Ecto neural progenitor cell (in vitro differentiated cells): Measurements from ENCODE around the gene CPN2.

ENCODE experiments used
- DNase-seq: peaks from one replicate; pipeline ENCODE4 v3.0.0-alpha.2; 2018; ENCODE audit warnings: low spot score

The CPN2 gene

DNA sequence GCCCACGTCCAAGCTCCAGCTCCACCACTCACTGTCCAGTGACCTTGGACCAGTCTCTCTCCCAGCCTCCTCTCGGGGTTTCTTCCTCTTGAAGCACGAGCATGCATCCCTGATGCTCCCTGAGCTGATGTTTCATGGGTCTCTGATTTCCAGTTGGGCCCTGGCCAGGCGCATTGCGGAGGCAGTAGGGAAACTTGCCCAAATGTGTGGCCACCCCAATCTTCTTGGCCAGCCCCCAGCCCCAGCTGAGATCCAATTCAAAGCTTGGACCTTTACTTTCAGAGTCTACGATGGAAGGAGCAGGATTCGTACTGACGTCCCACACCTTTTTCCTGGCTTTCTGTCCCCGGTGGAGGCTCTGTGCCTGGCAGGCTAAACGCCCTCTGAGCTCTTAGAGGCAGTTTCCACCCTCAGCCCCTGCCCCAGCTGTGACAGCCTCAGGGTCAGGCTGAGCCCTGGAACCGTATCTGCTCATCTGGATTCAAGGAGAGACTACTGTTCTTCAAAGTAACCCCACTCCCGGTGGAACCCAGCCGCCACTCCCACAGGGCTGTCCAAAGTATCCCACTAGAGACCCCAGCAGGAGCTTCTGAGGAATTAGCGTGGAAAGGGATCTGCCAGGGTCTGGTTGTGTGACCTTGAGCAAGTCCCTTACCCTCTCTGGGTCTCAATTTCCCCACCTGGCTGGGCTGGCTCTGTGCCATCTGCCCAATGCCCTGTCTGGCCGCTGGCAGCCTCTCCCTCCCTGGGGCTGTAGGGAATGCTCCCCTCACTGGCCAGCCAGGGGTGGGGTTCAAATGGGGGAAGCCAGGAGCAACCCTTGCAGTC, 37.4 kb downstream of the CPN2 start:
- DNase-seq = peak; percentile 55

DNA sequence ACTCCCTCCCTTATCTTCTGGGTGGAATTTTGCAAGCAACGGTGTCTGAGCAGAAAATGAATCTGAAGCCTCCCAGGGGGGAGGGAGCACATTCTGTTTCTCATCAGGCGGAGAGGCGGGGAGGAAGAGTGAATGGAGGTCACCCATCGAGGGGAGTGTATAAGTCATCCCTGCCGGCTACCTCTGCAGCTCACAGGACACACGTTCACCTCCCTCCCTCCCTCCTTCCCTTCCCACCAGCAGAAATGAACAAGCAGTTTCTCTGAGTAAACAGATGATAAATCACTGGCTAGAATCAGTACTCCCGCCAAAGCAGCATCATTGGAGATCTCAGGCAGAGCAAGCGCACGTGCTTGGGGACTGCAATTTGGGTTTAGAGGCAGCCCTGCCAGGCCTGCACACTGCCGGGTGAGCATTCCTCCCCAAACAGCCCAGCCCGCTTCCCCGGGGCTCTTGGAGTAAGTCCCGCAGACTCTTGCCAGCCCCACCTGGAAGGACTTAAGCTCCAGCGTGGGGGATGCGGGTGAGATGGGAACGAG, 38.3 kb downstream of the CPN2 start:
- DNase-seq = no peak

DNA sequence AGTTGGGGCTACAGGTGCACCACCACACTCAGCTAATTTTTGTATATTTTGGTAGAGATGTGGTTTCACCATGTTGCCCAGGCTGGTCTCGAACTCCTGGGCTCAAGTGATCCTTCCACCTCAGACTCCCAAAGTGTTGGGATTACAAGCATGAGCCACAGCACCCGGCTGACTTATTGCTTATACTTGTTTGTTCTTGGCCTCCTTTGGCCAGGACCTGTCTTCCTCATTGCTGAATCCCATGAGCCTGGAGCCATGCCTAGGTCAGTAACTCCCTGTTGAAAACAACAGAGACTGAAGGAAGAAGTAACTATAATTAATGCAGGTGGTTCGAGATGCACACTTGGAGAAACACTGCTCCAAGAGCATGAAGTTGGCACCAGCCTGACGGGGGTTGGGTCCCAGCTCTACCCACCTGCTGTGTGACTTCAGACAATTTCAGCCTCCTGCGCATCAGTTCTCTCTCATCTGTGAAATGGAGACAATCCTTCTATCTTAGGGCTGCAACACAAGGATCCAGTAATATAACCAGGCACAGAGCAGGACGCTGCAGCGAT, 38.9 kb downstream of the CPN2 start:
- no peak for DNase-seq

DNA sequence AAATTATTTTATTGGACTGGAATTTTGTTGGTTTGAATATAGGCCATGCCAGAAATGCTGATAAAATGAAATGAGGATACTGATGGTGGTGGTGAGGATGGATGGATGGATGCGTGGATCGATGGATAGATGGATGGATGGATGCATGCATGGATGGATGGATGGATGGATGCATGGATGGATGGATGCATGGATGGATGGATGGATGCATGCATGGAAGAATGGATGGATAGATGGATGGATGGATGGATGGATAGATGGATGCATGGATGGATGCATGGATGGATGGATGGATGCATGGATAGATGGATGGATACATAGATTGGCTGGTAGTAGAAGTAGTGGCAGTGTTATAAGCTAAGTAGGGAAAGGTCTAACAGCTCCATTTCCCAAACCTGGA, 40.1 kb downstream of the CPN2 start:
- DNase-seq = no peak

DNA sequence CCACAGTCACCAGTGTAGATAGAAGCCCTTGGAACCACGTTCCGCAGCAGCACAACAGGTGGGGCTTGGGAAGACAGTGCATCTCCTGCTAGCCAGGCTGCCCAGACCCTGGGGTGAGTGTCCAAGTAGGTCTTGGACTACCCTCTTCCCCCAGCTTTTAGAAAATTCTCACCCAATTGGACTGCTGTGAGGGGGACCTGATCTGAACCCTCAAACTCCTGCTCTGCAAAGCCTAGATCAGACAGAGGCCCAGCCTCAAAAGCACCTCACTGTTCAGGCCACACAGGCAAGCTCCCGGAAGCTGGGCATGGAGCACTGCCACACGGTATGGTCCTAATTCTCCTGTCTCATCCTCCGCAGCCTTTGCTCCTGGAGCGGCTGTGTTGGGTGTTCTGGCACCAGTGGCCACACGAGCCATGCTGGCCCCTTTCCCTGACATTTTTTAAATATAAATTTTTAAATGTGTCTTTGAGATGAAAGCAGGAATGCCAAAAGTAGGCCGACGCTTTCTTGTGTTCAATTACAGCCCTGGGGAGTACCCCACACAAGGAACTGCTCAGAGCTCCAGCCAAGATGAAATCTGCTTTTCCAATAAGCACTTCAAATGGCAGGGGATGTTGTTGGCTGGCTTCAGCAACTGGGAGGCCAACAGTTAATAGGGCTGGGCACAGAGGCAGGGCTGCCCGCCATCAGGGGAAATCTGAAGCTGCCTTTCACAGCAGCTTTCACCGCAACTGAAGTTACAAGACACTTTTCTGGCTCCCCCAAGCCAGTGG, 40.9 kb downstream of the CPN2 start:
- no peak for DNase-seq

DNA sequence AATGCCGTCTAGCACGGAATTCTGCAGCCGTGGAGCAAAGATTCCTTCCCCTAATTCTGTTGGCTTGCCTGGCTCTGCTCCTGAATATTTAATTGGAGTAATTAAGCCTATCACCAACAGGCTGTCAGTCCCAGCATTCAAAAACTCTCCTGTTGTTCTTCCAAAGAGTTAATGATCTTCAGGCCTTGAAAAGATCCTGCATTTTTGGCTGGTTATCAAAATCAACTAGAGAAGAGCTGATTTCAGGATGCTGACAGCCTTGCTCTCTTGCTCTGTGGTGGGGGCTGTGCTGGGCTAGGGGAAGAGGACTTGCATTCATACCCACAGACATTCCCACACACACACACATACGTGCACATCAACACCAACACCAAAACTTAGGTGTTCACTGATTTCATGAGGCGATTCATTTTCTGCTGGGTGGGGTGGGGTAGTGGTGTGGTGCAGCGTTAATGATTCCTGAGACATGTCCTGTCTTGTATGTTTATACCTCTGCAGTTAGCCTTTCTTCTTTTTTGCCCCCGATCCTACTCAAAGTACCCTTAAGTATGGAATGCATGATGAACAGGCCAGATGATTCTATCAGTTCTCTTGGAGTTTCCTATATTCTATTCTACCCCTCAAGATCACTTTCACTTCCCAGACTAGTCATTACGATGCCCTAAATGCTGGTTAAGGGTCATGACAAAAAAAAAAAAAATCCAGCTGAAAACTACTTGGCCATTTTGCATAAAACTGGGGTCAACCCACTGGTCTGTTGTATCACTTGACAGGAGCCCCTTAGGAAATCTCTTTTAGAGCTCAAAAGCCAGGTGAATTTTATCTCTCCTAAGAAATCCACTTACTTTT, 42.3 kb downstream of the CPN2 start:
- no peak for DNase-seq

DNA sequence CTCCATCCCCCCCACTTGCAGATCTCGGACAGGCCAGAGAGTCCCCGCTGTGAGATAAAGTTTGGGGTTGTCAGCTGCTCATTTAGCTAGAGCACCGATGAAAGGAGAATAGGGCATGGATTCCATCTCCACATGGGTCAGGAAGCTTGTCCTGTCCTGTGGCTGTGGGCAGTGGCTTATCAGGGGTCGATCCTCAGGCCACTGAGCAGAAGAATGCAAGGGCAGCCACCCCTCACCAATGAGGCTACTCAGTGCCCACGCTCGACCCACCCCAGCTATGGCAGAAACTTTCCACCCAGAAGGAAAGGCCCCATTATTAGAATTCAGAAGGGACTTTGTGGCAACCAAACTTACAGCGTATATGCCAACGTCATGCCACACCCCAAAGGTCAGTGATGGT, 43.3 kb downstream of the CPN2 start:
- no peak for DNase-seq

DNA sequence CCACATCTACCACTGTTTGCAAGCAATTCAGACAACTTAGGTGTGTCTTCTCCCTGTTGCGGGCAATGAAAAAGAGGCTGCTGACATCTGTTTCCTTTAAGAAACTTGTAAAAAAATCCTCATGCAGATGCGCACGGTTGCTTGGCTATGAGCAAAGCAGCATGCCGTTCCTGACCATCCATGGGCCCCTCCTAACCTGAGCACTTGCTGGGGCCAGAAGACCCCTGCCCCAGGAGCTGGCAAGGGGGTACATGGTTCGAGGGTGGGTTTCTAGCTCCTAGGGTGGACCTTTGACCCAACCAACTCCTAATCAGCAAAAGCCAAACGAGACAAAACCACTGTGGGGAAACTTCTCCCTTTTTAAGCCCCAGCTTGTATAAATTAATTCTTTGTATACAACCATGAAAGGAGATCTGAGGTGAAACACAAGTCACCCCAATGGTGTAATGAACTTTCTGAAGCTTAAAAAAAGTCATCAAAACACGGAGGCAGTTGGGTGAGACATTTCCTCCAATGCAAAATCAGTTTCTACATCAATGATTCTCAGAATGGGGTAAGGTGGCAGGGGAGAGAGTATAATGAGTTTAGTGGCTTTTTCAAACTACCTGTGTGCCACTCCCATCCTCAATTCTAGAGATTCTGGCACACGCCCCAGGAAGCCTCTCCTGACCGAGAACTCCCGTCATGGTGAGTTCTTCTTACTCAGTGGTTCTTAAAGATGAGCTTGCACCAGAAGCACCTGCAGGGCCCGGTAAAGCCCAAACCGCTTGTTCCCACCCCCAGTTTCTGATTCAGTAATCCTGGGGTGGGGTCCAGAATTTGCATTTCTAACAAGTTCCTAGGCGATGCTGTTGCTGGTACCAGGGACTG, 44.1 kb downstream of the CPN2 start:
- no peak for DNase-seq

DNA sequence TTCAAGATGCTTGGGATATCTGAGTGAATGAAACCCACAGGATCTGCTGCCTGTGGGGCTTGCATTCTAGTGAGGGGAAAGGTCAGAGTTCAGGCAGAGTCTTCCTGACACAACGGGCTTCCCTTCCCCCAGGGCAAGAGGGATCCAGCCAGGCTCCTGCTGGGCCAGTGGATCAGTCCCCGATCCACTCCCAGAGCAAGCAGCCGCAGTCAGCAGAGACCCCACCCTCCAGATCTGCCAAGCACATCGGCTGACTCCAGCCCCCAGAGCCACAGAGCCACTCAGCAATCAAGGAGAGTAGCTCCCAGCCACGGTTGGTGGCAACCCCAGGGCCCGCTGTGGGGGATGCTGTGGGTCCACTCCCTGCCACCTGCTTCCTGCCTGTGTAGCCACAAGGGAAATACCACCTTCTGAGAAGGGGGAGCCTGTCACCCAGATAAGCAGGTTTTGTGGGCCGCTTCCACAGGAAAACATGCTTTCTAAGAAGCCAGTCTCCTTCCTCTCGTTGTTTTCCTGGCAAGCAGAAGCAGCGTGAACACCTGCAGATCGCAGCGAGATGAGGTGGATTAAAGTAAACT, 44.9 kb downstream of the CPN2 start:
- DNase-seq = peak; percentile 69

DNA sequence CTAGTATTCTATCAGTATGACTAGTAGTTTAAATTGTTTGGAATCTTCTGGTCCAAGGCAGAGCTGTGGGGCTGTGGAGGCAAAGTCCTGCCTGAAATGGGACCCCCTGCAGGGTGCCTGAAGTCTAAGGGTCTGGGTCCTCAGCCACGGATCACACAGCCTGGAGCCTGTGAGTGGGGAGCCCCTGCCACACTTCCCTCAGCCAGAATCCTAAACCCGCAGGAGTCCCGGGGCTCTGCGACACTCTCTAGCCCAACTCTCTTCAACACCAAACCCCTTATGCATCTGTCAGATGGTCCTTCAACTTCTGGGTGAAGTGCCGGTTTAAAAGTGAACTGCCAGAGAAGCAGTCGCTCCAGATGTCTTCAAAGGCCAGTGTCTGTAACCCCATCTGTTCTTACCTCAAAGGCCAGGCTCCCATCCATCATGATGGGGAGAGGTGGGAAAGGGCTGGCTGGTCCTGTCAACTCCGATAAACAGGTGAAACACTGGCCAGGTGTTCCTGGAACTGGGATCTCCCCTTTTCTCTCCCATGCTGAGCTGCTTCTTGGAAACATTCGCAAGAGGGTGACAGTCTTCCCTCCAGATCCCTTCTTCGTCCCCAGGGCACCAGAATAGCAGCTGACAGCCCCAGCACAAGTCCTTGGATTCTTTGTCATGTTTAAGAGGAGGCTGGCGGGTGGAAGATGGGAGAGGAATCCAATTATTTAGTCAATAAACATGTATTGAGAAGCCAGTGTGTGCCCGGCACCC, 45.6 kb downstream of the CPN2 start:
- DNase-seq = no peak

DNA sequence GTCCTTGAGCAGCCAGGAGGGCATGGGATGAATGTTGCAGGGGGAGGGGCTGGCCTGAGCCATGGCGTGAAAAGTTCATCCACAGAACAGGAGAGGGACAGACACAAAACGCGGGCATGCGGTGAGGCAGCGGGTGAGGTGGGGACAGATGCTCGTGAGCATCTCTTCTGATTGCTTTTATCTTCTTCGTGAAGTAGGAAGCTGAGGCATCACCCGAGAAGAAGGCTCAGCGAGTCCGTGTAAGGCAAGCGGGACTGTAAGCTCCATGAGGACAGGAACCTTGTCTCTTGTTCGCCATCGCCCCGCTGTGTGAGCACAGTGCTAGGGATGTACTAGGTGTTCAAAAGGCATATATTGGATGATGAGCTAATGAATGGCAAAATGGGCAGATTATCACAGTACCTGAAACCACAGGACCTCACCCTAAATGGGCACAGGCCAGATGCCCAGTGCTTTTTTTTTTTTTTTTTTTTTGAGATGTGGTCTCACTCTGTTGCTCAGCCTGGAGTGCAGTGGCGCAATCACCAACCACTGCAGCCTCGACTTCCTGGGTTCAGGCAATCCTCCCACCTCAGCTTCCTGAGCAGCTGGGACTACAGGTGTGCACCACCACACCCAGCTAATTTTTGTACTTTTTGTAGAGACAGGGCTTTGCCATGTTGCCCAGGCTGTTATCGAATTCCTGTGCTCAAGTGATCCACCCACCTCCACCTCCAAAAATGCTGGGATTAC, 46.8 kb downstream of the CPN2 start:
- no peak for DNase-seq

DNA sequence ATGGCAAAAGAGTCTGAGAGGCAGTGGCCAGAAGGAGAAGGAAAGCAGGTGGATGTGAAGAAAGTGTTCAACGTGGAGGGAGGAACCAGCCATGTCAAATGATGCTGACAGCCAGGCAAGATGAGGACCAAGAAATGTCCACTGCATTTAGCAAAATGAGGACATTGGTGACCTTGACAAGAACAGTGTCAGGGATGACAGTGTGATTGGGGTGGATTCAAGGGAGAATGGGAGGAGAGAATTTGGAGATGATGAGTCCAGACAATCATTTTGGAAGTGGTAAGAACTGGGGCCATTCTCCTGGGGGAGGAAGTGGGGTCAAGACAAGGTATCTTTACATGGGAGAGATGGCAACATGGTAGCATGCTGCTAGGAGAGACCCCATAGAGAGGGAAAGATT, 47.4 kb downstream of the CPN2 start:
- DNase-seq = no peak

DNA sequence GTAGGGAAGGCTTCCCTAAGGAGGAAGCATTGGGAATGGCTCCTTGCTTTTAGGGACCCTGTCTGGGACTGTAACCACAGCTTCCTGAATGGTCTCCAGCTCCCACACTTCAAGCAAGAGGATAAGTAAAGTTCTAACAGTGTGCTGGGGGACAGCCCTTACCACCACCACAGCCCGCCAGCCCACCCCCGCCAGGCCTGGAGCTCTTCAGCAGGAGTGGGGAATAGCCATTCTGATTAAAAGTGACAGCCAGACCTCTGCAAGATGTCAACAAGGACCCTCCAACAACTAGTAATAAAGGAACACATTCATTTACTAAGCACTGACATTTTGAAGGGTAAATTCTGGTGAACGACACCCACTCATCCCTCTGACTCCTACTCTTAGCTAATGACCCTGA, 49.4 kb downstream of the CPN2 start:
- DNase-seq = no peak

DNA sequence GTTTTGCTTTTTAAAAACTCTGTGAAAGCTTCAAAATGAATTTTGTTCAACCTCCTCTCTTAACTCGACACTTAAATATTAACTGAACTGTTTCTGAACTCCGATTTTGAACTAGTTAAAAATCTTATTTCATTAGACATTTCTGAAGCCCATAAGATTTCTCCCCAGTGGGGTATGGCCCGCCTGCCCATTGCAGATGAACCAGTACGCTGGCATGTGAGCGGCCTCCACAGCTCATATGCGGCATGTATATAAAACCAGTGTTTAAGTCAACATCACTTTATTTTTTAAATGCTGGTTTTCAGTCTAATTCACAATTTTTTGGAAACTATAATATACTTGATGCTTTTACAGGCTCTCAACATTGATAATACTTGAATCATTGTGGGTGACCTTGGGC, 50.2 kb downstream of the CPN2 start:
- no peak for DNase-seq

DNA sequence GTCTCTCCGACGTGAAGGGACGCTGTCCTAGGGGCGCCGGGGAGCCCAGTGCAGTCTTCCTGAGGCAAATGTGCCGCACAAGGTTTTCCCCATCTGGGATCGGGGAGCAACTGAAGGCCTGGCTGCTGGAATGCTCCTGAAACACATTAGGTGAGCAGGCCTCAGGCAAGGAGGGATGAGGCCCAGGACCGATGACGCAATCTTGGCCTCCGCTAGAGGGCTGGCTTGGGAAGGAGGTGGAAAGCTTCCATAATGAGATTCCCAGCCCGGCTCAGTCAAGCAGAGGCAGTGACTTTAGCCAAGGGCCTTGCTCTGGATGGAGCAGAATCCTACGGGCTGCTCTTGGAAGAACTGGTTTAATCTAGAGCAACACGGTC, 50.8 kb downstream of the CPN2 start:
- DNase-seq = peak; percentile 84

DNA sequence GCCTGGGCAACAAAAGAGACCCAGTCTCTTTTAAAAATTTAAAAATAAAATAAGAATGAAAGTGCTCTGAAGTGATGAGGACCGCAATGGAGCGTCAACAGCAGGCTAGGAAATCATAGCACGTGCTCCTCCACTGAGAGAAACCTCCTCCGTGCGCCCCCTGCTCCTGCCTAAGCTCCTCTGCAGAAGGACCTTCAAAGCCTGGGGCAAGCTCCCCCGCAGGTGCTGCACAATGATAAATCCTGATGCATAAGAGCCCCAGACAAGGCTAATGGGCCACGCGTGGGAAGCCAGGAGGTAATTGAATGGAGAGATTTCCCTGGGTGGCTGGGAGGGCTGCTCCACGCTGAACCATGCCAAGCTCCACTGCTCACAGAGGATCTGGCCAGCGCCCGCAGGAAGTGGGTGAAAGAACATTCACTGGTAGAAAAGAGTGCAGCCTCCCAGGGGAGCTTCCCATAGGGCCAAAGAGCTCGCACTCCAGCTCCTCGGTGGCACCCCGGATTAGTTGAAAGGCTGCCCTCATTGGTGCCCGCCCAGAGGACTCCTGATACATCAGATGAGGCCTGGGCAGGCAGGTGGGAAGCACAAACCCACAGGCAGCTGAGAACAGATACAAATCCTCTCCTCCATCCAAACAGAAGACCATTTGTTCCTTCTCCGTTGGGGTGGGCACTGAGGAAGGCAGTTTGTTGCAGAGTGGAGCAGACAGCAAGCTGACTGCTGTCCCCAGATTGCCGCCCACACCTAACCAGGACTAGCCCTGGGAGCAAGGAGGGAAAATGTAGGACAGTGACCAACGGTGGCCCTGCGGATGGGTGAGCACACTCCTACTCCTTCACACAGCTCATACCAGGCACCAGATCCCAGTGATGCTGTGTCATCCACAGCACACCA, 52.5 kb downstream of the CPN2 start:
- no peak for DNase-seq

DNA sequence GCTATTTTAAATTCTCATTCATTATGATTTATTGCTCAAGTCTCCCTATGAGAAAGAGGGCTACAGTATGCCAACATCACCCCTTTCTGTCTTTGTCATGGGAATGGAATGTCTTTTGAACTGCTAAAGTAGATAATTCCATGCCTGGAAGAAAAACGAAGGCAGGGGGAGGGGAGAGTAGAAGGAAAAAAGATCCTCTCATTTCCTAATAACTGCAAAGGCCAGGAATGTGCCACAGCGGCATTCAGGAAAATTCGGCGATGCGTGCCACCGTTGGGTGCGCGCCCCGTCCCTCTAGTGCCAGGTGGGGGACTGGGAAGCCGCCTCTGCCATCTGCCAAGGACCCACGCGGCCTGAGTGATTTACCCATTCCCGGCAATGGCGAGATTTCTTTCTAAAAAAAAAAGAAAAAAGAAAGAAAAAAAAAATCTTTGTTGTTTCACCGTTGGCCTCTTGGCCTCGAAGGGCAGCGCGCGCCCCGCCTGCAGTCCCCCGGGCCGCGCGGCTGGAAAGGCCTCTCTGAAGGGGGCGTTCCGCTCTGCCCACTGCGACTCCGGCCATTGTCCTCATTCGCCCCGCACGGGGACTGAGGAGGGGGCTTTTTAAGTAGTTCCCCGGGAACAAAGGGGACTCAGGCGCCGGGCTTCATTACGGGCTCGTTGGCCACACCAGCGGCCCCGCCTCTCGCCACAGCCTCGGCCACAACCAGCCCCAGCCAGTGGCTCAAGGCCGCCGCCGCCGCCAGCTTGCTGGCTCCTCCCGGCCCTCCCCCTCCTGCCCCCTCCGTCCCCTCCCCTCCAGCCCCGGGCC, 54.5 kb downstream of the CPN2 start:
- DNase-seq = peak; percentile 95

DNA sequence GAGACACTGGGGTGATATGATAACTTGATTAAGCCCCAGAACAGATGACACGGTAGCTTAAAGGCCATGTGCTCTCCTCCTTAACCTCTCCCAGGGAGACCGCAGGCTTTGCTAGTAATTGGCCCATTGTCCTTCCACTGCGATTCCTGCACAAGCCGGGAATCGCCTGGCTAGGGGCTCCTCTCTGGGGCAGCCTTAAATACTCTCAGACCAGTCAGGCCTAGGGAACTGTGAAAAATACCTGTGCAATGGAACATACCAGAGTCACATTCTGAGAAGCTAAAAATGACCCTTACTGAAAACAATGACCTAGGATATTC, 56.3 kb downstream of the CPN2 start:
- DNase-seq = no peak
